ENCODE data around the gene KLHL18. TPM values are rescaled to one million over a fixed set of nuclear protein-coding genes. Genes with fewer than 3 reads are reported as not detected.
"Not testable (repeated sequence)": the region's sequence is repeated elsewhere in the genome, so short reads cannot be mapped to it uniquely, and the experiment has no call there.

The KLHL18 gene
- polyA plus RNA-seq, 1 donor from 2014 or later: 17.4 TPM

DNA sequence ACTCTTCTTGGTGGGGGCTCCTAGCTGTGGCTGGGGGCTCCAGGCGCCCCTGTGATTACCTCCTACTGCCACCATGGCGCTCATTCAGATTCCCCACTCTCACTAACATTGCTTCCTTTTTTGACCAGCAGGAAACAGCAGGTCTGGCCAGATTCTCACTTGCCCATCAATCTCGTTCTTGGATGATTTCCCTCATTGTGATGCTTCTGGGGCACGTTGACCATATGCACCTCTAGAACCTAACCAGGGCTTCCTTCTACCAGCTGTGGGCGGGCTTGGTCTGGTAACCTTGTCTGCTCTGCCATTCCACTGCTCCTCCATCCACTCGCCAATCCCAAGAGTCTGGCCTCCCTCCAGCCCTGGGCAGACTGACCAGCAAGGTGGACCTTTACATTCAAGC is 62.2 kb downstream of the KLHL18 start:
- Mint-ChIP-seq H3K36me3 (peaks cover 6% of the 10 kb centered on the region), H3K27ac (no peak overlapping the region), H3K27me3 (no peaks in the 10 kb centered on the region), H3K4me3 (no peak overlapping the region), H3K9me3 (no peaks in the 10 kb centered on the region), H3K4me1 (peaks cover 29 to 39% (median 32%) of the 10 kb centered on the region in 3 donors)

DNA sequence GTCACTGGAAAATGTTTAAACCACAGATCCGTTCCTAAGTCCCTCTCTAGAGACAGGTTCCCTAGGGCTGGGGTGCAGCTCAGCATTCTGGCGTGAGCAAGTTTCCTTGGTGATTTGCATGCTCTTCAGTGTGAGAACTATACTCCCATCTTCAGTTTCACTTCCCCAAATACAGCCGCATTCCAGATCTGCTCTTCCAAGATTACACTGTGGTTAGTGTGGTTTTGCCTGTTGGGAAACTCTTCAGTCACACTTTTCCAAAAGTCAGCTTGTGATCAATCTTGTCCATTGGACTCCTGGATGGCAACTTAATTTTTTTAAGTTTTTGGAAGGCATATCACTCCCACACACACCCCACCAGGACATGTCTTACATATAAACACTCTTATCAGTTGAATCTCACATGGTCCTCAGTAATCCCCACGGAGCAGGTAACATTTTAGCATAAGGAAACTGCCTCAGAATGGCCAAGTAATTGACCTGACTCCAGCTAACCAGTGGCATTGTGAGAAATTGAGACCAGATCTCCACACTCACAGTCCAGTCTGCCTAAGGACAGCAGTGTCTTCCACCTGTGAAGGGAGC is 64.6 kb downstream of the KLHL18 start:
- no peaks in the 10 kb centered on the region for H3K9me3 Mint-ChIP-seq

DNA sequence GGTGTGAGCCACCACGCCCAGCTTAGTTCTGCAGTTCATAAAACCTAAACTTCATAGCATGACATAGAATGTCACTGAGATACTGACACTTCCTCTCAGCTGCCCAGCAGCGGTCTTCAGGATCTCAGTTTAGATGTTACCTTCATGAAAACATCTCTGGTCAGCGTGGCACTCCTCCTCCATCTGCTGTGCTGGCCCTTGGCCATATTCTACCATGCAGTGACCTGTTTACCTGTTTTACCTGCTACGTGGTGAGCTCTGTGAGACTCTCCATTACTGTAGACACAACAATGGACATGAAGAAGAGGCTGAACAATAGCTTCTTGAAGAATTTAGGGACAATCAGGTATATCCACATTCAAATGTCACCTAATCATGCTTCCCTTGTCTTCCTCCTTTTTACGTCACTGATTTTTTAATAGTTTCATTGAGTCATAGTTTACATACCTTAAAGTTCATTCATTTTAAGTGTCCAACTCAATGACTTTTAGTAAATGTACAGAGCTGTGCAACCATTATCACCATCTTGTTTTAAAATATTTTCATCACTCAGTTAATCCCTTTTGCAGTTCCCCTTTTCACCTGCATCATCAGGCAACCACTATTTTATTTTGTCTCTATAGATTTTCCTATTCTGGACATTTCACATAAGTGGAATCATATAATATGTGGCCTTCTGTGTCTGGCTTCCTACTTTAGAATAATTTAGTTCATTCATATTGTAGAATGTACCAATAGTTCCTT is 65.8 kb downstream of the KLHL18 start:
- peak overlapping the region in 2 of 3 donors; percentile 9 to 34 for H3K27ac Mint-ChIP-seq
- no peaks in the 10 kb centered on the region for H3K9me3 Mint-ChIP-seq
- H3K36me3 Mint-ChIP-seq: peaks cover 4% of the 10 kb centered on the region
- H3K4me1 Mint-ChIP-seq: peaks cover 27 to 39% (median 32%) of the 10 kb centered on the region in 3 donors
- H3K4me3 Mint-ChIP-seq: no peak overlapping the region
- H3K27me3 Mint-ChIP-seq: no peaks in the 10 kb centered on the region

More for the DNA sequence above, 64.6 kb downstream of the KLHL18 start:
- H3K4me3 Mint-ChIP-seq: peak overlapping the region; percentile 1 to 83 (median 62)
- H3K27me3 Mint-ChIP-seq: no peaks in the 10 kb centered on the region
- H3K4me1 Mint-ChIP-seq: peaks cover 27 to 39% (median 32%) of the 10 kb centered on the region in 3 donors
- H3K27ac Mint-ChIP-seq: peak overlapping the region; percentile 8 to 90 (median 82)
- peaks cover 4% of the 10 kb centered on the region for H3K36me3 Mint-ChIP-seq

DNA sequence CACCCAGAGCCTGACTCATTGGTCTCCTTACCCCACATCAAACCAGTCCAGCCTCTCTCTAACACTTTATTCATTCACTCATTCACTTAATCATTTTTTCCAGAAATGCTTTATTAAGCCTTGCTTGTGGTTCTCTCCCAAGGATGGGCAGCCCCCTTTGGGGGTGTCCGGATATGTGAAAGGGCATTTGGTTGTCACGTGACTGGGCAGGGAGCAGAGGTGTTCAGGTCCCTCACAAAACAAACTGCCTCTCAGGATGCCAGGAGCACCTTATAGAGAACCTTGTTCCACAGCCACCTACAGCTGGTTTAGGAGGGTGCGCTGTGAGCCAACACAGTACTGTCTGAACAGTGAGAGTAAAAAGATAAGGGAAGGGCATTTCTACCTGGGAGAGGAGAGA is 72.3 kb downstream of the KLHL18 start:
- no peaks in the 10 kb centered on the region for H3K36me3 Mint-ChIP-seq
- no peaks in the 10 kb centered on the region for H3K27me3 Mint-ChIP-seq
- peaks cover 0 to 2% (median 0%) of the 10 kb centered on the region in 3 donors for H3K4me1 Mint-ChIP-seq
- peaks cover under 1 to 14% (median 2%) of the 10 kb centered on the region in 3 donors for H3K9me3 Mint-ChIP-seq
- peak overlapping the region in 1 of 3 donors; percentile 48 for H3K27ac Mint-ChIP-seq
- no peak overlapping the region for H3K4me3 Mint-ChIP-seq

DNA sequence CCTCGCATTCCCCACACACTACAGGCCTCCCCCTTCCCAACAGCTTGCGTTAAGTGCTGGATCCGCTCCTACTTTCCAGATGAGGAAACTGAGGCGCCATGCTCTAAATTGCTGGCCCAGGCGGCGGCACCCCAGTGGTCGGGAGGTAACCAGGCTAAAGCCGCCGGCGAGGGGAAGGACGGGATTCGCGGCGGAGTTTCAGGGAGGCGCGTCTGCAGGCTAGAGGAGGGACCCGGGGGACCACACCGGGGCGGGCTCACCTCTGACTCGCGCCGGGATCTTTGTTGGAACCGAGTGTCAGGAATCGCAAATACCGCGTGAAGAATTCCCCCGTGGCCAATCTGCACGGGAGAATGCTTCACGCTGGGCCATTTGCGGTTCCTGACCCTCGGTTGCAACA is 73.5 kb downstream of the KLHL18 start:
- Mint-ChIP-seq H3K4me1 (peaks cover 0 to 2% (median 0%) of the 10 kb centered on the region in 3 donors), H3K4me3 (no peak overlapping the region), H3K27me3 (no peaks in the 10 kb centered on the region), H3K9me3 (peaks cover 2 to 19% (median 5%) of the 10 kb centered on the region in 3 donors), H3K27ac (no peak overlapping the region), H3K36me3 (no peaks in the 10 kb centered on the region)

DNA sequence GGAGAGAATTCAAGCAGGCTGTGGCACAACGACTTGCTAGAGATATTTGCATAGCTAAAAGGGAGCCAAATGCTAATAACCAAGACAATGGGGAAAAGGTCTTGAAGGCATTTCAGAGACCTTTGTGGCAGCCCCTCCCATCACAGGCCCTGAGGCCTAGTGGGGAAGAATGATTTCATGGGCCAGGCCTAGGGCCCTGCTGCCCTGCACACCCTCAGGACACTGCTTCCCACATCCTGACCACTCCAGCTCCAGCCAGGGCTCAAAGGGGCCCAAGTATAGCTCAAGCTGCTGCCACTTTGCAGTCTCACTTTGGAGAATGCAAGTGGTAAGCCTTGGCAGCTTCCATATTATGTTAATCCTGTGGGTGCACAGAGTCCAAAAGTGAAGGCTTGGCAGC is 76.6 kb downstream of the KLHL18 start:
- H3K27ac Mint-ChIP-seq: no peak overlapping the region

DNA sequence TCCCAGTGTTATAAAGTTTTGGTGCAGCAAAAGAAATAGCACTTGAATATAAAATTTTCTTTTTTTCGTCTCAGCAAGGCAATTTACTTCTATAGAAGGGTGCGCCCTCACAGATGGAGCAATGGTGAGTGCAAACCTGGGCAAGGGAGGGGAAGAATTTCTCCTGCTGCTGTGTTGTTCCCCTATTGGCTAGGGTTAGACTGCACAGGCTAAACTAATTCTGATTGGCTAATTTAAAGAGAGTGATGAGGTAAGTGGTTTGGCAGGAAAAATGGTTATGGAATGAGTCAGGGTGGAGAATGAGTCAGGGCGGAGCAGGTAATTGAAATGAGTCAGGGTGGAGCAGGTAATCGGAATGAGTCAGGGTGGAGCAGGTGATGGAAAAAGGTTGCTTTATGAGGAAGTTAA is 77.4 kb downstream of the KLHL18 start:
- H3K9me3 Mint-ChIP-seq: peaks cover 2 to 19% (median 5%) of the 10 kb centered on the region in 3 donors
- H3K27ac Mint-ChIP-seq, H3K4me1 Mint-ChIP-seq, H3K27me3 Mint-ChIP-seq, H3K4me3 Mint-ChIP-seq, H3K36me3 Mint-ChIP-seq: not testable (repeated sequence)

More for the DNA sequence above, 76.6 kb downstream of the KLHL18 start:
- Mint-ChIP-seq H3K4me1 (peaks cover 4 to 10% (median 7%) of the 10 kb centered on the region in 3 donors), H3K9me3 (peaks cover 2 to 19% (median 5%) of the 10 kb centered on the region in 3 donors), H3K36me3 (no peaks in the 10 kb centered on the region), H3K27me3 (no peaks in the 10 kb centered on the region), H3K4me3 (no peak overlapping the region)

DNA sequence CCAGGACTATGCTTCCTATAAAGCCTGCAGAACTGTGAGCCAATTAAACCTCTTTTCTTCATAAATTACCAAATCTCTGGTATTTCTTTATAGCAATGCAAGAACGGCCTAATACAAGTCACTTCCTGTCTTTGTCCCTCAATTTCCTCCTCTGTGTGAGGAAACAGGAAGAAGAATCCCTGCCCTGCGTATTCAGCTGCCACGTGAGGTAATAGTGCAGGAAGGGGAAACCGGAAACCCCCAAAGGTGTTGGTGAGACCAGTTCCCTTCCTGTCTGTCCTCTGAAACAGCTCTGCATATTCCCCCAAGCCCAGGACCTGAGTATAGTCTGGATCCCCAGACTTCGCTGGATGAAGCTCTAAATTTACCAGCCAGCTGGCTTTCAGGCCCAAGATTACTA is 80.0 kb downstream of the KLHL18 start:
- H3K4me1 Mint-ChIP-seq: peaks cover 4 to 8% (median 7%) of the 10 kb centered on the region in 3 donors
- H3K27ac Mint-ChIP-seq: no peak overlapping the region
- no peaks in the 10 kb centered on the region for H3K36me3 Mint-ChIP-seq
- H3K27me3 Mint-ChIP-seq: no peaks in the 10 kb centered on the region
- H3K4me3 Mint-ChIP-seq: peak overlapping the region in 2 of 4 donors; percentile 17 to 57
- peaks cover 2 to 19% (median 5%) of the 10 kb centered on the region in 3 donors for H3K9me3 Mint-ChIP-seq

DNA sequence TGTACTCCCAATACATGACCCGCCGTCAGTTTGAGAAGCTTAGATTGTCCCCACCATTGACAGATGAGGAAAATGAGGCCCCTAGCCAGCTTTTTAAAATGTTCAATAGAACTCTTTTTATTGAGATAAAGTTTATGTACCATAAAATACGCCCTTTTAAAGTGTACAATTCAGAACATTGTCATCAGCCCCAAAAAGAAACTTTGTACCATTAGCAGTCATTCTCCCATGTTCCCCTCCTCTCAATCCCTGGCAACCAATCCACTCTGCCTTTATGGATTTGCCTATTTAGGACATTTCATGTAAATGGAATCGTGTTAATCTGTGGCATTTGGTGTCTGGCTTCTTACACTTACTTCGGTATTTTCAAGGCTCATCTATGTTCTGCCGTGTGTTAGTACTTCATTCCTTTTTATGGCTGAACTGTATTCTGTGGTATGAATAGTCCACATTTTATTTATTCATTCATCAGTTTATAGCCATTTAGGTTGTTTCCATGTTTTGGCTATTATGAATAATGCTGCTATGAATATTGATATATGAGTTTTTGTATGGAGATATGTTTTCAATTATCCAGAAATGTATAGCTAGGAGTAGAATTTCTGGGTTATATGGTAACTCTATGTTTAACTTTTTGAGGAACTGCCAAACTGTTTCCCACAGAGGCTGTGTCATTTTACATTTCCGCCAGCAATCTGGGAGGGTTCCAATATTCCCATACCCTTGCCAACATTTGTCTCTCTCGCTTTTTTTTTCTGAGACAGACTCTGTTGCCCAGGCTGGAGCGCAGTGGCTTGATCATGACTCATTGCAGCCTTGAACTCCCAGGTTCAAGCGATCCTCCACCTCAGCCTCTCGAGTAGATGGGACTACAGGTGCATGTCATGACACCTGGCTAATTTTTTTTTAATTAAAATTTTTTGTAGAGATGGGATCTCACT is 82.7 kb downstream of the KLHL18 start:
- H3K4me1 Mint-ChIP-seq: peaks cover 4 to 8% (median 7%) of the 10 kb centered on the region in 3 donors
- H3K27me3 Mint-ChIP-seq: no peaks in the 10 kb centered on the region
- H3K27ac Mint-ChIP-seq: no peak overlapping the region
- no peak overlapping the region for H3K4me3 Mint-ChIP-seq
- H3K9me3 Mint-ChIP-seq: peaks cover 0 to under 1% (median 0%) of the 10 kb centered on the region in 3 donors
- H3K36me3 Mint-ChIP-seq: no peaks in the 10 kb centered on the region

DNA sequence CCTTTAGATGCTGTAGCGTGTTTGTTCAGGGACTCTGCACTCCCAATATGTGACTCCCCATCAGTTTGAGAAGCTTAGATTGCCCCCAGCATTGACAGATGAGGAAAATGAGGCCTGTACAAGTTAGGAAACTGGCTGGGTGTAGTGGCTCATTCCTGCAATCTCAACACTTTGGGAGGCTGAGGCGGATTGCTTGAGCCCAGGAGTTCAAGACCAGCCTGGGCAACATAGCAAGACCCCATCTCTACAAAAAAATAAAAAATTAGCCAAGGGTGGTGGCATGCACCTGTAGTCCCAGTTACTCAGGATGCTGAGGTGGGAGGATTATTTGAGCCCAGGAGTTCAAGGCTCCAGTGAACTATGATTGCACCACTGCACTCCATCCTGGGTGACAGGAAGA is 84.1 kb downstream of the KLHL18 start:
- Mint-ChIP-seq H3K27me3 (no peaks in the 10 kb centered on the region), H3K9me3 (no peaks in the 10 kb centered on the region), H3K27ac (no peak overlapping the region), H3K4me3 (no peak overlapping the region), H3K36me3 (no peaks in the 10 kb centered on the region), H3K4me1 (peaks cover 4 to 8% (median 7%) of the 10 kb centered on the region in 3 donors)

DNA sequence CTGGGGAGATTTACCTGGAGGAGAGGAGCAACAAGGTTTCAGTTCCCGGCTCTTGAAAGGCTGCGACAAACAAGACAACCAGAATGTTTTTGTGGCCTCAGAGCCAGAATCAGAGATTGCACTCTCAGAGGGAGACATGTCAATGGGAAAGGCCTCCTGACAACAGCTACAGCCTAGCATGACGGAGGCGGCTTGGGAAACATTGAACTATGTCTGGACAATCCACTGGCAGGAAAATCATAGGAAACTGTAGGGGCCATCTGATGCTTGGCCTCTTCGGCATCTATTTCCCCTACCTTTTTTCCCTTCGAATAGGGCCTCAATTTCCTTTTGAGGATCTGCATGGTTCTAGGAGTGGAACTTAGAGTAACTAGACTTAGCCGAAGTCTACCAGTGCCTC is 84.9 kb downstream of the KLHL18 start:
- H3K27me3 Mint-ChIP-seq: no peaks in the 10 kb centered on the region

DNA sequence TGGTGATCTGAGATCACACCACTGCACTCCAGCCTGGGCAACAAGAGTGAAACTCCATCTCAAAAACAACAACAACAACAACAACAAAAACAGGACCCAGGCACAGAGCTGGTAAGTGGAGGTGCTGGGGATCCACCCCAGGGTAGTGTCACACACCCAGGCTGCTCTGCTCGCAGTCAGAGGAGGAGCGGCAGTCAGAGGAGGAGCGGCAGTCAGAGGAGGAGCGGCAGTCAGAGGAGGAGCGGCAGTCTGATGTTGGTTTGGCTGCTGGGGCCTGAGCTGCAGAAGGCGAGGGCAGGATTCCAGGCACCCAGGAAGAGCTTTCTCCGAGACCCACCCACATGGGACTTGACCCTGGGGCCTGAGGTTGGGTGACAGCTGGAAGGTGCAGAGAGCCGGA is 87.3 kb downstream of the KLHL18 start:
- H3K4me3 Mint-ChIP-seq, H3K27me3 Mint-ChIP-seq, H3K9me3 Mint-ChIP-seq, H3K4me1 Mint-ChIP-seq, H3K36me3 Mint-ChIP-seq, H3K27ac Mint-ChIP-seq: not testable (repeated sequence)

More for the DNA sequence above, 84.9 kb downstream of the KLHL18 start:
- H3K4me3 Mint-ChIP-seq: no peak overlapping the region
- H3K27ac Mint-ChIP-seq: no peak overlapping the region
- H3K36me3 Mint-ChIP-seq: no peaks in the 10 kb centered on the region
- peaks cover 3% of the 10 kb centered on the region in 3 donors for H3K4me1 Mint-ChIP-seq
- no peaks in the 10 kb centered on the region for H3K9me3 Mint-ChIP-seq

DNA sequence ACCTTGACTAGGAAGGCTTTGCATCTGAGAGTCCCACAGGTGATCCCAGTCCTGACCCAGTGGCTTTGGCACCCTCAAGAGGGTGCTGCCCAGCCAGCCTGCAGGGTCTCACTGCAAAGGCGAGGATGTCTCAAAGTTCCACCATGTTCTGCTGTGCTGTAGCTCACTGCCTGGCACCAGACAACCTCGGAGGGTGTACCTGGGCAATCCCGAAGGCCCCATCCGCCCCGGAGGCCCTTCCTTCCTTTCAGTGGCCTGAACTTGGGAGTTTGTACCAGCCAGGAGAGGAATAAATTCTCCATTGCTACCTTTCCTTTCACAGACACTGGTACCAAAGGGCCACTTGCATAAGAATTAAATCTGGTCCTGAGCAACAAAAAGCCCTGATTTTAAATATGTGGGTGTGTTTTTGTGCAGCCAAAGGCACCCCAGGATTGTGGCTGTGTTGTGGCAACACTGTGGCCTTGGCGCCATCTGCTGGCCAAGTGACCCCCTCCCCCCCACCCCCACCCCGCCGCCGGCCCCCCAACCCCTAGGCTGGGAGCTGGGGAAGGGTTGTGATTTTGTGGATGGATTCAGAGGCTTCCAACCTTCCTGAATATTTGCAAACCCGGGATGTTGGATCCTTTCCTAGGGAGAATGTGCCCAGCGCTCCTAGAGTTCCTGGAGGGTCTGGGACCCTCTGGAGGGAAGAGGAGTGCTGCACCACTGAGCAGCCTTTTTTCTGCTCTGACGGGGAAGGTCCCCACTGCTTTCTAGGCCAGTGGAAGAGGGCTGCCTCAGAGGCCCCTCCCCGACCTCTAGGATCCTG is 88.3 kb downstream of the KLHL18 start:
- Mint-ChIP-seq H3K36me3 (no peaks in the 10 kb centered on the region), H3K9me3 (no peaks in the 10 kb centered on the region), H3K27ac (no peak overlapping the region), H3K27me3 (no peaks in the 10 kb centered on the region), H3K4me1 (no peaks in the 10 kb centered on the region), H3K4me3 (no peak overlapping the region)

DNA sequence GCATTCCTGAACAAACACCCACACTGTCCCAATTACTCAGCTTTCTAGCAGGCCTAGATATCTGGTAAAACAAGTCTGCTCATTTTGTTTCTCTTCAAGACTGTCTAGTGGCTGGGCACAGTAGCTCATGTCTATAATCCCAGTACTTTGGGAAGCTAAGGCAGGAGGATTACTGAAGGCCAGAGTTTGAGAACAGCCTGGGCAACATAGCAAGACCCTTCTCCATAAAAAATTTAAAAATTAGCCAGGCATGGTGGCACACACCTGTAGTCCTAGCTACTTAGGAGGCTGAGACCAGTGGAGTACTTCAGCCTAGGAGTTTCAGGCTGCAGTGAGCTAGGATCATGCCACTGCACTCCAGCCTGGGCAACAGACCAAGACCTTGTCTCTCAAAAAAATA is 91.8 kb downstream of the KLHL18 start:
- Mint-ChIP-seq H3K9me3 (no peaks in the 10 kb centered on the region), H3K27me3 (no peaks in the 10 kb centered on the region), H3K4me1 (peaks cover 4 to 10% (median 9%) of the 10 kb centered on the region in 3 donors), H3K4me3 (no peak overlapping the region), H3K27ac (no peak overlapping the region), H3K36me3 (no peaks in the 10 kb centered on the region)

All from IgD-negative memory B cell (primary cell).